Subcutaneous adipose tissue (tissue), 4 donors: ENCODE data around the gene MAP2K3. TPM values are rescaled to one million over a fixed set of nuclear protein-coding genes. Genes with fewer than 3 reads are reported as not detected.

ENCODE experiments used
- total RNA-seq, 4 donors: library from RNA; depleted of rRNA; stranded (reverse); fragments of >200 nt; gene quantifications; one replicate each; pipeline ENCODE4 v1.1.0, GENCODE V29; 2016
- TF ChIP-seq, protein P1 (sequence below): fragments of 450-650 bp; IDR thresholded peaks from one replicate; pipeline ENCODE4 v1.5.1; 2016; ENCODE audit warnings: low read depth, mild to moderate bottlenecking, control low read depth, antibody characterized with exemption, moderate library complexity

Gene MAP2K3
- total RNA-seq, 4 donors from 2014 or later: 17.0 to 36.2 (median 23.3) TPM

DNA sequence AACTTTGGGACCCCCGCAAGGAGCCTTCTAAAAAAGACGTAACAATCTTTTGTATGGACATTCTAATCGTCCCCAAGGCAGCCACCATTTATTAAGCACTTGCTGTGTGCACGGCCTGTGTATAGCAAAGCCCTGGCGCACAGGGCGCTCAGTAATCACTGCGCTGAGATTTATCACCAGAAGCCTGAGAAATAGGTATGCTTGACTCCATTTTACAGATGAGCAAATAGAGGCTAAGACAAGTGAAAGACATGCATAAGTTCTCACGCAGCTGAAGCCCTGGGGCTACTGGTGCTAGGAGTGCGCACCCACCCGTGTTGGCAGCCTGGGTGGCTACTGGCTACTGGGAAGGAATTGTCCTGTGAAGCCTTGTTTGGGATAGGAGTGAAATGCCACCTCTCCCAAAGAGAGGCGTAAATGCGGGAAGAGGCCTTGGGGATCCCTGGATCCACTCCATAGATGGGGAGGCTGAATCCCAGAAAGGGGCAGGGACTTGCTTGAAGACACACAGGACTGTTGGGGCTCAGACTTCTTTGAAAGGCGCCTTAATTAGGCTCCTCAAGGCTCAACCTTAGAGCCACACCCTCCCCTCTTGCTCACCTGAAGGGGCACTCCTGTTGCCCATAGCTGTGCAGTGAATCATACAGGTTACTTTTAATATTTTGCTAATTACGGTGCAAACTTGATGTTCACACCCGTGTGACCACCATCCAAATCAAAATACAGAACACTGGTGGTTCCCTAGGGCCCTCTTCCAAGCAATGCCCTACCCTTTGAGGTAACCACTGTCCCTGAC, 30.7 kb upstream of the MAP2K3 start:
- TF ChIP-seq, protein P1, sequence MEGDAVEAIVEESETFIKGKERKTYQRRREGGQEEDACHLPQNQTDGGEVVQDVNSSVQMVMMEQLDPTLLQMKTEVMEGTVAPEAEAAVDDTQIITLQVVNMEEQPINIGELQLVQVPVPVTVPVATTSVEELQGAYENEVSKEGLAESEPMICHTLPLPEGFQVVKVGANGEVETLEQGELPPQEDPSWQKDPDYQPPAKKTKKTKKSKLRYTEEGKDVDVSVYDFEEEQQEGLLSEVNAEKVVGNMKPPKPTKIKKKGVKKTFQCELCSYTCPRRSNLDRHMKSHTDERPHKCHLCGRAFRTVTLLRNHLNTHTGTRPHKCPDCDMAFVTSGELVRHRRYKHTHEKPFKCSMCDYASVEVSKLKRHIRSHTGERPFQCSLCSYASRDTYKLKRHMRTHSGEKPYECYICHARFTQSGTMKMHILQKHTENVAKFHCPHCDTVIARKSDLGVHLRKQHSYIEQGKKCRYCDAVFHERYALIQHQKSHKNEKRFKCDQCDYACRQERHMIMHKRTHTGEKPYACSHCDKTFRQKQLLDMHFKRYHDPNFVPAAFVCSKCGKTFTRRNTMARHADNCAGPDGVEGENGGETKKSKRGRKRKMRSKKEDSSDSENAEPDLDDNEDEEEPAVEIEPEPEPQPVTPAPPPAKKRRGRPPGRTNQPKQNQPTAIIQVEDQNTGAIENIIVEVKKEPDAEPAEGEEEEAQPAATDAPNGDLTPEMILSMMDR: no peak

DNA sequence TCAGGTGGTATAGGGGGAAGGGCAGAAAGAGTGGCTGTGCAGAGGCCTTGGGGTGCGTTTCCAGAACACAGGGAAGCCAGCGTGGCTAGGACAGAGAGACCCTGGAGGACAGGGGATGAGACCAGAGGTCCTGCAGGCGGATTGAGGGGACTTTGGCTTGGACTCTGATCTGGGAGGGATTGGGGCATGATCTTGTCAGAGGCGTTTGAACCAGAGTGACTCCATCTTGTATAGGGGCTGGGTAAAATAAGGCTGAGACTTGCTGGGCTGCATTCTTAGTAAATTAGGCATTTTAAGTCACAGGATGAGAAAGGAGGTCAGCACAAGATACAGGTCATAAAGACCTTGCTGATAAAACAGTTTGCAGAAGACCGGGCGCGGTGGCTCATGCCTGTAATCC, 25.9 kb upstream of the MAP2K3 start:
- TF ChIP-seq, protein P1: no peak

DNA sequence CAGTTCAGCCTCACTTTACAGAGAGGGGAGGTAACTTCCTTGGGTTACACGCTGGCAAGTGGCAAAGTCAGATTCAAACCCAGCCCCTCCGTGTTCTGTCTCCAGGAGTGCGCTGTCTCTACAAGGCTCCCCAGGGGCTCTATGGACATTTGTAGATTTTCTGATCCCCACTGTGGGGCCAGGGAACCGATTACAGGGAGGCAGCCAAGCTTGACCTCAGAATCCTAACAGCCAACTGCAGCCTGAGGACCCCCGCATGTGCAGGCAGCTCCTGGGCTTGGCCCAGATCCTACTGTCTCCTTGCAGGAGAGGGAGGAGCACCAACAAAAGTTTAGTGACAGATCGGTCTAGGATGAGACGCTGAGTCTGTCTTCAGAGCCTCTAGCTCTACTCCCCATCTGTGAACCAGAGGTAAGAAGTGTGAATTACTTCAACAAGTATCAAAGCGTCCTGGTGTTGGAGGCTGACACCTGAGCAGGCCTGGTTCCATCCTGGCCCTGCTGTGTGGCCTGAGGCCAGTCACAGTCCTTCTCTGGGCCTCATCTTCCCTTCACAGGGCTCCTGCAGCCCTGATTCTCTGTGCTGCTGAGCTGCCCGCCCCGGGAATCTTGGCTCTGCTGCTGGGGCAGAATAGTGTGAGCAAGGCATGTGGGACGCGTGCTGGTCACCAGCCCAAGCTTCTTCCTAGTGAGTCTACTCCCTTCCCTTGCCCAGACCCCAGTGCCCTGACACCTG, 22.1 kb upstream of the MAP2K3 start:
- TF ChIP-seq, protein P1: no peak

DNA sequence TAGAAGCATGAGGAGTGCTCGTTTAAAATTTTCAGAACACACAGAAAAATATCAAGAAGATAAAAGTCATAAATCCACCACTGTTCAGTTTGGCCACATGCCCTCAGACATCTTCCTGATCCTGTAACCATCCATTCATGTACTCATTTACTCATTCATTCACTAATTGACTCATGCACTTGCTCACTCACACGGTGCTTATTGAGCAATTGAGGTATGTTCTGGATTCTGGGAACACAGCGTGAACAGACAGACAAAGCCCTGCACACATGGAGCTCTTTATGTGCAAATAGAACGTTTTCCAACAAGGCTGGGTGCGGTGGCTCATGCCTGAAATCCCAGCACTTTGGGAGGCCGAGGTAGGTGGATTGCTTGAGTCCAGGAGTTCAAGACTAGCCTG, 21.1 kb upstream of the MAP2K3 start:
- TF ChIP-seq, protein P1: no peak

DNA sequence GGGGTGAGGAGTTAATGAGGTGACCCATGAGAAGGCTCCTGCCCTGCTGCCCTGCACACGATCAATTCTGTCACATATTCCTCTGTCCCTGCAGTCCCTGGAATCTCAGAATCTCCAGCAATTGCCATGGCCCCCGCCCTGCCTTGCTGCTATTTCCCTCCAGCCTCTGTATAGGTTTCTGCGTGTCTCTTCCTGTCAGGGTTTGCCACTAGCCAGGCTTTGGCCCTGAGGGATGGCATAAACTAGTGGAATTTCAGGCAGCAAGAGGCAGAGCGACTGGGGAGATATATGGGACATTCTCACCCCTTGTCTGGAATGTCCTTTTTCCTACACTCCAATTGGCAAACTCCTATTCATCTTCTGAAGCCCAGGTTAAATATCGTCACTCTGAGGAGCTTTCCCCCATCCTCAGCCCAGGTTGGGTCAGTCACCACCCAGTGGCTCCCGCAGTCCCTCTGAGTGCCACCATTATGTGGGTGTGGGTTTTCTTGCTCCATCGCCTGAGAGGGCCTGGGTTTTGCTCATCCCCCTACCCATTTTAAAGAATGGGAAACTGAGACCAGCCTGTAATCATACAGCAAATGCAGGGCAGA, 15.8 kb upstream of the MAP2K3 start:
- TF ChIP-seq, protein P1: no peak

DNA sequence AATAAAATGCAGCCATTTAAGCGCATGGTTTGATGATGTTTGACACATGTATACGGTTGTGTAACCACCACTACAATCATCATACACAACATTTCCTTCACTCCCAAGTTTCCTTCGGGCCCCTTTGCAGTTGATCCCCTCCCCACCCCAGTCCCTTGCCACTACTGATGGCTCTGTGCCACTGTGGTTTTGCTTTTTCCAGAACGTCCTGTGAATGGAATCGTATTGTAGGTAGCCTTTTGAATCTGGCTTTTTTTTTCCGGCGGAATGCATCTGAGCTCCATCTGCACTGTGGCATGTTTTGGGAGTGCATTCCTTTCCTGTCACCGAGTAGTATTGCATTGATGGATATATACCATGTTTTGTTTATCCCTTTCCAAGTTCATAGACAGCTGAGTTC, 15.1 kb upstream of the MAP2K3 start:
- TF ChIP-seq, protein P1: no peak
